ENCODE results near the gene WDR93. TPM values are rescaled to one million over a fixed set of nuclear protein-coding genes. Genes with fewer than 3 reads are reported as not detected.
"Not testable (repeated sequence)": the region's sequence is repeated elsewhere in the genome, so short reads cannot be mapped to it uniquely, and the experiment has no call there.

The WDR93 gene
- polyA plus RNA-seq, 4 donors: 0.09 to 0.19 TPM; not detected in 2

- H3K4me3 ChIP-seq (ENCODE audit: low read depth in 1 of 3, low read length in 3 of 3): peak overlapping the region; percentile 76 to 95 (median 84)
- not testable (repeated sequence) for H3K27me3 ChIP-seq (ENCODE audit: control insufficient read depth in 3 of 3, insufficient read depth in 3 of 3, low read length in 3 of 3); DNase-seq; H3K9me3 ChIP-seq (ENCODE audit: control insufficient read depth in 2 of 2, insufficient read depth in 1 of 2, low read depth in 1 of 2, low read length in 1 of 2); H3K4me1 ChIP-seq (ENCODE audit: control insufficient read depth in 3 of 3, insufficient read depth in 2 of 3, low read depth in 1 of 3, low read length in 2 of 3); H3K36me3 ChIP-seq (ENCODE audit: control insufficient read depth in 3 of 3, insufficient read depth in 2 of 3, low read depth in 1 of 3, low read length in 3 of 3); FAIRE-seq
- peak overlapping the region; percentile 48 to 84 (median 76) for H3K27ac ChIP-seq (ENCODE audit: low read depth in 1 of 3, low read length in 2 of 3)
- 20 to 43% (median 24%) methylated on average over 15 of the region's 15 CpGs for WGBS, 3 donors
These were observed 708 bp upstream of the WDR93 start for GRCh38 chr15:89689930-89690275.

GRCh38 chr15:89693091-89693490, 2.5 kb downstream of the WDR93 start:
- no peak for FAIRE-seq
- Histone ChIP-seq H3K4me3 (ENCODE audit: low read depth in 1 of 3, low read length in 3 of 3) (no peak overlapping the region), H3K36me3 (ENCODE audit: control insufficient read depth in 3 of 3, insufficient read depth in 2 of 3, low read depth in 1 of 3, low read length in 3 of 3) (no peaks in the 10 kb centered on the region), H3K4me1 (ENCODE audit: control insufficient read depth in 3 of 3, insufficient read depth in 2 of 3, low read depth in 1 of 3, low read length in 2 of 3) (peaks cover 0 to 3% (median 0%) of the 10 kb centered on the region in 3 donors), H3K27me3 (ENCODE audit: control insufficient read depth in 3 of 3, insufficient read depth in 3 of 3, low read length in 3 of 3) (no peaks in the 10 kb centered on the region), H3K9me3 (ENCODE audit: control insufficient read depth in 2 of 2, insufficient read depth in 1 of 2, low read depth in 1 of 2, low read length in 1 of 2) (no peaks in the 10 kb centered on the region), H3K27ac (ENCODE audit: low read depth in 1 of 3, low read length in 2 of 3) (no peak overlapping the region)
- 44 to 85% (median 71%) methylated on average over 2 of the region's 2 CpGs for WGBS, 3 donors
- no peak for DNase-seq

GRCh38 chr15:89693696-89694095, 3.1 kb downstream of the WDR93 start:
- H3K4me1 ChIP-seq (ENCODE audit: control insufficient read depth in 3 of 3, insufficient read depth in 2 of 3, low read depth in 1 of 3, low read length in 2 of 3): peaks cover 0 to 3% (median 0%) of the 10 kb centered on the region in 3 donors
- DNase-seq: no peak
- no peaks in the 10 kb centered on the region for H3K27me3 ChIP-seq (ENCODE audit: control insufficient read depth in 3 of 3, insufficient read depth in 3 of 3, low read length in 3 of 3)
- no peak overlapping the region for H3K27ac ChIP-seq (ENCODE audit: low read depth in 1 of 3, low read length in 2 of 3)
- no peaks in the 10 kb centered on the region for H3K9me3 ChIP-seq (ENCODE audit: control insufficient read depth in 2 of 2, insufficient read depth in 1 of 2, low read depth in 1 of 2, low read length in 1 of 2)
- WGBS, 3 donors: 78 to 96% (median 89%) methylated on average over 1 of the region's 1 CpG
- FAIRE-seq: no peak
- no peak overlapping the region for H3K4me3 ChIP-seq (ENCODE audit: low read depth in 1 of 3, low read length in 3 of 3)
- no peaks in the 10 kb centered on the region for H3K36me3 ChIP-seq (ENCODE audit: control insufficient read depth in 3 of 3, insufficient read depth in 2 of 3, low read depth in 1 of 3, low read length in 3 of 3)

GRCh38 chr15:89695198-89695597, 4.6 kb downstream of the WDR93 start:
- H3K27me3 ChIP-seq (ENCODE audit: control insufficient read depth in 3 of 3, insufficient read depth in 3 of 3, low read length in 3 of 3): no peaks in the 10 kb centered on the region
- H3K27ac ChIP-seq (ENCODE audit: low read depth in 1 of 3, low read length in 2 of 3): no peak overlapping the region
- H3K4me1 ChIP-seq (ENCODE audit: control insufficient read depth in 3 of 3, insufficient read depth in 2 of 3, low read depth in 1 of 3, low read length in 2 of 3): peaks cover 0 to 3% (median 0%) of the 10 kb centered on the region in 3 donors
- H3K4me3 ChIP-seq (ENCODE audit: low read depth in 1 of 3, low read length in 3 of 3): no peak overlapping the region
- WGBS, 3 donors: 70 to 83% (median 72%) methylated on average over 1 of the region's 1 CpG
- FAIRE-seq: no peak
- no peak for DNase-seq
- no peaks in the 10 kb centered on the region for H3K9me3 ChIP-seq (ENCODE audit: control insufficient read depth in 2 of 2, insufficient read depth in 1 of 2, low read depth in 1 of 2, low read length in 1 of 2)
- H3K36me3 ChIP-seq (ENCODE audit: control insufficient read depth in 3 of 3, insufficient read depth in 2 of 3, low read depth in 1 of 3, low read length in 3 of 3): no peaks in the 10 kb centered on the region

- Histone ChIP-seq H3K4me1 (ENCODE audit: control insufficient read depth in 3 of 3, insufficient read depth in 2 of 3, low read depth in 1 of 3, low read length in 2 of 3) (no peaks in the 10 kb centered on the region), H3K27me3 (ENCODE audit: control insufficient read depth in 3 of 3, insufficient read depth in 3 of 3, low read length in 3 of 3) (no peaks in the 10 kb centered on the region), H3K27ac (ENCODE audit: low read depth in 1 of 3, low read length in 2 of 3) (no peak overlapping the region), H3K9me3 (ENCODE audit: control insufficient read depth in 2 of 2, insufficient read depth in 1 of 2, low read depth in 1 of 2, low read length in 1 of 2) (no peaks in the 10 kb centered on the region), H3K36me3 (ENCODE audit: control insufficient read depth in 3 of 3, insufficient read depth in 2 of 3, low read depth in 1 of 3, low read length in 3 of 3) (no peaks in the 10 kb centered on the region), H3K4me3 (ENCODE audit: low read depth in 1 of 3, low read length in 3 of 3) (no peak overlapping the region)
- DNase-seq: no peak
- FAIRE-seq: no peak
These were observed 13.8 kb downstream of the WDR93 start for GRCh38 chr15:89704411-89704810.

GRCh38 chr15:89707577-89707976, 17.0 kb downstream of the WDR93 start:
- WGBS, 3 donors: 33 to 55% (median 45%) methylated on average over 1 of the region's 1 CpG
- no peaks in the 10 kb centered on the region for H3K27me3 ChIP-seq (ENCODE audit: control insufficient read depth in 3 of 3, insufficient read depth in 3 of 3, low read length in 3 of 3)
- no peak for FAIRE-seq
- no peaks in the 10 kb centered on the region for H3K36me3 ChIP-seq (ENCODE audit: control insufficient read depth in 3 of 3, insufficient read depth in 2 of 3, low read depth in 1 of 3, low read length in 3 of 3)
- no peaks in the 10 kb centered on the region for H3K9me3 ChIP-seq (ENCODE audit: control insufficient read depth in 2 of 2, insufficient read depth in 1 of 2, low read depth in 1 of 2, low read length in 1 of 2)
- H3K4me3 ChIP-seq (ENCODE audit: low read depth in 1 of 3, low read length in 3 of 3): no peak overlapping the region
- H3K27ac ChIP-seq (ENCODE audit: low read depth in 1 of 3, low read length in 2 of 3): no peak overlapping the region
- DNase-seq: no peak
- H3K4me1 ChIP-seq (ENCODE audit: control insufficient read depth in 3 of 3, insufficient read depth in 2 of 3, low read depth in 1 of 3, low read length in 2 of 3): no peaks in the 10 kb centered on the region

GRCh38 chr15:89714775-89715174, 24.2 kb downstream of the WDR93 start:
- FAIRE-seq (no peak), DNase-seq (no peak)
- H3K9me3 ChIP-seq (ENCODE audit: control insufficient read depth in 2 of 2, insufficient read depth in 1 of 2, low read depth in 1 of 2, low read length in 1 of 2): no peaks in the 10 kb centered on the region
- WGBS, 3 donors: 87 to 95% (median 88%) methylated on average over 2 of the region's 2 CpGs
- H3K4me3 ChIP-seq (ENCODE audit: low read depth in 1 of 3, low read length in 3 of 3): no peak overlapping the region
- H3K27ac ChIP-seq (ENCODE audit: low read depth in 1 of 3, low read length in 2 of 3): no peak overlapping the region
- H3K36me3 ChIP-seq (ENCODE audit: control insufficient read depth in 3 of 3, insufficient read depth in 2 of 3, low read depth in 1 of 3, low read length in 3 of 3): no peaks in the 10 kb centered on the region
- no peaks in the 10 kb centered on the region for H3K4me1 ChIP-seq (ENCODE audit: control insufficient read depth in 3 of 3, insufficient read depth in 2 of 3, low read depth in 1 of 3, low read length in 2 of 3)
- no peaks in the 10 kb centered on the region for H3K27me3 ChIP-seq (ENCODE audit: control insufficient read depth in 3 of 3, insufficient read depth in 3 of 3, low read length in 3 of 3)

GRCh38 chr15:89723031-89723430, 32.4 kb downstream of the WDR93 start:
- no peak overlapping the region for H3K4me3 ChIP-seq (ENCODE audit: low read depth in 1 of 3, low read length in 3 of 3)
- peaks cover 0 to 5% (median 2%) of the 10 kb centered on the region in 3 donors for H3K27me3 ChIP-seq (ENCODE audit: control insufficient read depth in 3 of 3, insufficient read depth in 3 of 3, low read length in 3 of 3)

GRCh38 chr15:89724621-89725020, 34.0 kb downstream of the WDR93 start:
- H3K4me1 ChIP-seq (ENCODE audit: control insufficient read depth in 3 of 3, insufficient read depth in 2 of 3, low read depth in 1 of 3, low read length in 2 of 3): peaks cover 0 to 3% (median 0%) of the 10 kb centered on the region in 3 donors
- 91 to 100% (median 93%) methylated on average over 1 of the region's 1 CpG for WGBS, 3 donors

More at GRCh38 chr15:89723031-89723430, 32.4 kb downstream of the WDR93 start:
- Histone ChIP-seq H3K9me3 (ENCODE audit: control insufficient read depth in 2 of 2, insufficient read depth in 1 of 2, low read depth in 1 of 2, low read length in 1 of 2) (peaks cover 0 to 5% of the 10 kb centered on the region in 2 donors), H3K4me1 (ENCODE audit: control insufficient read depth in 3 of 3, insufficient read depth in 2 of 3, low read depth in 1 of 3, low read length in 2 of 3) (no peaks in the 10 kb centered on the region), H3K36me3 (ENCODE audit: control insufficient read depth in 3 of 3, insufficient read depth in 2 of 3, low read depth in 1 of 3, low read length in 3 of 3) (no peaks in the 10 kb centered on the region), H3K27ac (ENCODE audit: low read depth in 1 of 3, low read length in 2 of 3) (no peak overlapping the region)
- FAIRE-seq (no peak), DNase-seq (no peak)
- 59 to 84% (median 64%) methylated on average over 3 of the region's 3 CpGs for WGBS, 3 donors

More at GRCh38 chr15:89724621-89725020, 34.0 kb downstream of the WDR93 start:
- Histone ChIP-seq H3K27ac (ENCODE audit: low read depth in 1 of 3, low read length in 2 of 3) (no peak overlapping the region), H3K36me3 (ENCODE audit: control insufficient read depth in 3 of 3, insufficient read depth in 2 of 3, low read depth in 1 of 3, low read length in 3 of 3) (no peaks in the 10 kb centered on the region), H3K27me3 (ENCODE audit: control insufficient read depth in 3 of 3, insufficient read depth in 3 of 3, low read length in 3 of 3) (peaks cover 0 to 5% (median 2%) of the 10 kb centered on the region in 3 donors), H3K9me3 (ENCODE audit: control insufficient read depth in 2 of 2, insufficient read depth in 1 of 2, low read depth in 1 of 2, low read length in 1 of 2) (peaks cover 0 to 5% of the 10 kb centered on the region in 2 donors), H3K4me3 (ENCODE audit: low read depth in 1 of 3, low read length in 3 of 3) (no peak overlapping the region)
- FAIRE-seq: no peak
- DNase-seq: no peak

Measured in small intestine (tissue), 7 donors.